ENCODE measurements around the gene OR2C1. TPM values are rescaled to one million over a fixed set of nuclear protein-coding genes. Genes with fewer than 3 reads are reported as not detected.

The OR2C1 gene
- total RNA-seq, 1 donor from 2014 or later: not detected

DNA sequence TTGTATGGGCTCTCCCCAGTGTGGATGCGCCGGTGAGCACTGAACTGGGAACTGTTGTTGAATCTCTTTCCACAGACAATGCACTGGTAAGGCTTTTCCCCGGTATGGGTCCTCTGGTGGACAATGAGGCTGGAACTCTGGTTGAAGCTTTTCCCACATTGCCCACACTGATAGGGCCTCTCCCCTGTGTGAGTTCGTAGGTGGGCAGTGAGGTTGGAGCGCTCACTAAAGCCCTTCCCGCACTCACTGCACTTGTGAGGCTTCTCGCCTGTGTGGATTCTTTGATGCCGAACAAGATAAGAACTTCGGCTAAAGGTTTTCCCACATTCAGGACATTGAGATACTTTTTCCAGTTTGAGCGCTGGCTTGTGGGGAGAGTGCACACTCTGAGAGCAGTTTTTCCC, 27.4 kb downstream of the OR2C1 start:
- Histone ChIP-seq H3K9ac (ENCODE audit: low read depth in 1 of 3, low read length in 3 of 3) (no peak overlapping the region), H3K4me3 (ENCODE audit: low read length in 3 of 3) (peak overlapping the region in 1 of 3 donors; percentile 64), H3K9me3 (ENCODE audit: control insufficient read depth in 3 of 3, low read length in 3 of 3) (peaks cover 54 to 62% (median 61%) of the 10 kb centered on the region in 3 donors), H3K36me3 (ENCODE audit: control insufficient read depth in 3 of 3, insufficient read depth in 3 of 3, low read length in 3 of 3) (peaks cover 46 to 54% (median 48%) of the 10 kb centered on the region in 3 donors), H3K4me1 (ENCODE audit: control insufficient read depth in 3 of 3, insufficient read depth in 3 of 3, low read length in 3 of 3) (no peaks in the 10 kb centered on the region), H3K27me3 (ENCODE audit: control insufficient read depth in 3 of 3, insufficient read depth in 3 of 3, low read length in 3 of 3) (no peaks in the 10 kb centered on the region), H3K27ac (ENCODE audit: low read depth, low read length) (no peak overlapping the region)

DNA sequence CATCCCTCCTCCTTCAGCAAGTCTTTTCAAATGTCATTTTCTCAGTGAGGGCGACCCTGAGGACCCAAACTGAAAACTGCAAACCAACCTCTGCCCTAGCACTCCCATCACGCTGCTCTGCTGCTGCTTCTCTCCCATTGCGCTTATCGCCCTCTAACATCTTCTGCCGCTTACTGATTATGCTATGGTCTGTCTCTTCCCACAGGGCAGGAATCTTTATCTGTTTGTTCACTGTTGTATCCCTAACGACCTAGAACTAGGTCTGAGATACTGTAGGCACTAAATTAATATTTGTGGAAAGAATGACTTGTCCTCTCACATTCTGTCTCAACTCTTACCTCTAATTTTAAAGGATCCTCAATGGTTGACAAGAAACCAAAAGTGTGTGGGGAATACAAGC, 32.6 kb downstream of the OR2C1 start:
- Histone ChIP-seq H3K4me3 (ENCODE audit: low read length in 3 of 3) (no peak overlapping the region), H3K27me3 (ENCODE audit: control insufficient read depth in 3 of 3, insufficient read depth in 3 of 3, low read length in 3 of 3) (no peaks in the 10 kb centered on the region), H3K9ac (ENCODE audit: low read depth in 1 of 3, low read length in 3 of 3) (no peak overlapping the region), H3K27ac (ENCODE audit: low read depth, low read length) (no peak overlapping the region), H3K4me1 (ENCODE audit: control insufficient read depth in 3 of 3, insufficient read depth in 3 of 3, low read length in 3 of 3) (no peaks in the 10 kb centered on the region), H3K36me3 (ENCODE audit: control insufficient read depth in 3 of 3, insufficient read depth in 3 of 3, low read length in 3 of 3) (peaks cover 58 to 64% (median 59%) of the 10 kb centered on the region in 3 donors), H3K9me3 (ENCODE audit: control insufficient read depth in 3 of 3, low read length in 3 of 3) (peaks cover 38 to 55% (median 40%) of the 10 kb centered on the region in 3 donors)

DNA sequence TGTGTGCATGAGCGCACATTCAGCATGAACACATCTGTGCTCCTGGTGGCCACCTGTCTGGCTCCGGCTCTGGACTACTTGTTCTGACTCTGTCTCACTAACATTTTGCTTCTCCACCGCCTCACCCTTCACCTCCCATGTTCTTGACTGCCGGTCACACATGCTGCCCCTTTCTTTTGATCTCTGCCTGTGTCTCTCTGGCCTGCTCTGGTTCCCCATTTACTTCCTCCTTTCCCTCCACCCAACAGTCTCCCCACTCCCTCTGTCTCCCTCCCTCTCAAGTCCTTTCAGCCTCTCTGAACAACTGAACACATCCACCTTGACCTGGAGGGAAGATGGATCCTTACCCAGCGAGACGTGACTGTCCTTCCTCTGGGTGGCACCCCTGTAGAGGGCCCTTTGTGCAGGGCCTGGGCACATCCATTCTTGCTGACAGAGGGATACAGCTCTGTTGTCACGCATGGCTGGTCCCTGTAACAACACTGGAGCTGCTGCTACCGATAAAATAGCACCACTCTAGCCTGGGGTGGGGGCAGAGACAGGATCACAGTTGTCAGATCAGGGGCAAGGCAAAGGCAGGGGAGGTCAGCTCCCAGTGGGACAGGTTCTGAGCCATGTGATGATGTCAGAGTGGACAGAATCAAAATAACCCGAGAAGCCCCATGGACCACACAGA, 34.1 kb downstream of the OR2C1 start:
- H3K27ac ChIP-seq (ENCODE audit: low read depth, low read length): no peak overlapping the region
- H3K4me1 ChIP-seq (ENCODE audit: control insufficient read depth in 3 of 3, insufficient read depth in 3 of 3, low read length in 3 of 3): no peaks in the 10 kb centered on the region
- no peaks in the 10 kb centered on the region for H3K27me3 ChIP-seq (ENCODE audit: control insufficient read depth in 3 of 3, insufficient read depth in 3 of 3, low read length in 3 of 3)
- no peak overlapping the region for H3K4me3 ChIP-seq (ENCODE audit: low read length in 3 of 3)
- H3K36me3 ChIP-seq (ENCODE audit: control insufficient read depth in 3 of 3, insufficient read depth in 3 of 3, low read length in 3 of 3): peaks cover 53 to 64% (median 58%) of the 10 kb centered on the region in 3 donors
- peaks cover 27 to 49% (median 30%) of the 10 kb centered on the region in 3 donors for H3K9me3 ChIP-seq (ENCODE audit: control insufficient read depth in 3 of 3, low read length in 3 of 3)
- no peak overlapping the region for H3K9ac ChIP-seq (ENCODE audit: low read depth in 1 of 3, low read length in 3 of 3)

DNA sequence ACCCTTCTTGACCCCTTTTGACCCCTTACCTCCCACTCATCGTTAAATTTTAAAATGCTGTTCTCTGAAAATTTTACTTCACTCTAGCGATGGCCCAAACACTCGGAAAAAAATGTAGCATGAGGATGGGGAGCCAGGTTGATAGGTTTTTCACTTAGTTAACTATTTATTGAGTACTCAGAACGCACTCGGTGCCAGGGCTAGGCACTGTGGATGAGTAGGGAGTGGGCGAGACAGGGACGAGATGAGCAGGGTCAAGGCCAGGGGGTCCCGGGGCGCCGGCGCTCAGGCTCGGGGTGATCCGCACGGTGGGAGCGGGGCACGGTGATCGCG, 44.7 kb downstream of the OR2C1 start:
- Histone ChIP-seq H3K4me3 (ENCODE audit: low read length in 3 of 3) (peak overlapping the region; percentile 90 to 96 (median 93)), H3K9ac (ENCODE audit: low read depth in 1 of 3, low read length in 3 of 3) (peak overlapping the region; percentile 88 to 94 (median 93)), H3K9me3 (ENCODE audit: control insufficient read depth in 3 of 3, low read length in 3 of 3) (peaks cover 16 to 37% (median 25%) of the 10 kb centered on the region in 3 donors), H3K27me3 (ENCODE audit: control insufficient read depth in 3 of 3, insufficient read depth in 3 of 3, low read length in 3 of 3) (no peaks in the 10 kb centered on the region), H3K36me3 (ENCODE audit: control insufficient read depth in 3 of 3, insufficient read depth in 3 of 3, low read length in 3 of 3) (peaks cover 45 to 56% (median 49%) of the 10 kb centered on the region in 3 donors), H3K4me1 (ENCODE audit: control insufficient read depth in 3 of 3, insufficient read depth in 3 of 3, low read length in 3 of 3) (peaks cover 8 to 15% (median 11%) of the 10 kb centered on the region in 3 donors), H3K27ac (ENCODE audit: low read depth, low read length) (peak overlapping the region; percentile 66)

DNA sequence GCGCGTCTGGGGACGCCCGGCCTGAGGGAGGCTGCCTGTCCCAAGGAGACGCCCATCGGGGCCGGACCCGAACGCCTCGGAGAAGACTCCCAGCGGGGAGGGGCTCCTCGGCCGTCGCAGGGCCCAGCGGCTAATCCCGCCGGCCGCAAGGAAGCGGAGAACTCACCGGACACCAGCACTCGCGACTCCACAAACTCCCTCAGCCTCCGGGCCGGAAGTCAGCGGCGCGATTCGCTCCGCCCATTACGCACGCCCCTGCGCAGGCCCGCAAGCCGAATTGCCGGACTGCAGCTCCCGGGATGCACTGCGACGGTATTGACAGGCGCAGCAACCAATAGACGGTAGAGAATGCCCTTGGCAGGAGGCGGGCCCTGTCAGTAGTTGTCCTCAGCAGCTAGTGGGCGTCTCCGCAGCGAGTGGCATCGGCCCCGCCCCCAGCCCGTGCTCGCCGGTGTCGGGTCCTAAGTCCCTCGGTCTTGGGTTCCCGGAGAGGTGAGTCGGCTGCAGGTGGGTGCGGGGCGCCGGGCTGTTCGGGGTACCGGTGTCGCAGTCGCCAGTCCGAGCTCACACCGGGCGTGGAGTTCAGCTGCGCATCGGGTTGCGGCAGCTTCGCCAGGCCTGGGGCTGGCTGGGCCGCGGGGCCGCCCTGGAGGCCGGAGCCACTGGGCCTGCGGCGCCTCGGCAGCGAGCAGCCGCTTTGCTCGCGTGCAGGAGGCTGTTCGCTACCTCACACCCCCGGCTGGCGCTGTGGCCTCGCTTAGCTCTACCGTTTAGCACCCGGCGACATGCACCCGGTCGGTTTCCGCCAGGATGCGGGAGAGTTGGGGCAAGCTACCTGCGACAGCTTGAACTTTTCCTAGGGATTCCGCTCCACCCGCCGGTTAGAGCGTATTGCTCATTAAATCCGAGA, 45.3 kb downstream of the OR2C1 start, which contains the start of the genes ZNF174 and ZSCAN32:
ZNF174 (plus strand) TSS at position 437 of the 910 bp plus-strand sequence. CDS start 790 bp downstream, outside the sequence.
ZSCAN32 (minus strand) TSS at position 226 of the 910 bp plus-strand sequence. CDS start 3,447 bp downstream, outside the sequence.
- H3K27me3 ChIP-seq (ENCODE audit: control insufficient read depth in 3 of 3, insufficient read depth in 3 of 3, low read length in 3 of 3): no peaks in the 10 kb centered on the region
- peaks cover 48 to 56% (median 51%) of the 10 kb centered on the region in 3 donors for H3K36me3 ChIP-seq (ENCODE audit: control insufficient read depth in 3 of 3, insufficient read depth in 3 of 3, low read length in 3 of 3)
- H3K4me1 ChIP-seq (ENCODE audit: control insufficient read depth in 3 of 3, insufficient read depth in 3 of 3, low read length in 3 of 3): peaks cover 8 to 15% (median 11%) of the 10 kb centered on the region in 3 donors
- peak within 1 kb of the TSS; percentile 73 for H3K27ac ChIP-seq (ENCODE audit: low read depth, low read length)
- H3K4me3 ChIP-seq (ENCODE audit: low read length in 3 of 3): peak within 1 kb of the TSS; percentile 90 to 96 (median 93)
- H3K9me3 ChIP-seq (ENCODE audit: control insufficient read depth in 3 of 3, low read length in 3 of 3): peaks cover 20 to 41% (median 28%) of the 10 kb centered on the region in 3 donors
- peak within 1 kb of the TSS; percentile 88 to 96 (median 94) for H3K9ac ChIP-seq (ENCODE audit: low read depth in 1 of 3, low read length in 3 of 3)

DNA sequence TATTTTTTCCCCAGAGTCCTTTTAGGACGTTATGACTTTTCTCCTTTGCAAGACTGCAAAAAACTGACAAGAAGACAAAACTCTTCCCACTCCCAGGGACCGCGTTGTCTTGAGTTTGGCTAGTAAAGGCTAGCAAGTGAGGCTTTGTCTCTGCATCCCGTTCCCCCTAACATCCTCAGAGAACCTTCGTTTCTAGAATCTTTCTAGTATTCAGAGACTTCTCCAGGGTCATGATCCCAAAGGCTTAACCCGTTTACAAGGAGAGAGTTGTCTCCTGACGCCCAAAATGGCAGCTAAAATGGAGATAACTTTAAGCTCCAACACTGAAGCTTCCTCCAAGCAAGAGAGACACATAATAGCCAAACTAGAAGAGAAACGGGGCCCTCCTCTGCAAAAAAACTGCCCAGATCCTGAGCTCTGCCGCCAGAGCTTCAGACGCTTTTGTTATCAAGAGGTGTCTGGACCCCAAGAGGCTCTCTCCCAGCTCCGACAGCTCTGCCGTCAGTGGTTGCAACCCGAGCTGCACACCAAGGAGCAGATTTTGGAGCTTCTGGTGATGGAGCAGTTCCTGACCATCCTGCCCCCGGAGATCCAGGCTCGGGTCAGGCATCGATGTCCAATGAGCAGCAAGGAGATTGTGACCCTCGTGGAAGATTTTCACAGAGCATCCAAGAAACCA, 46.2 kb downstream of the OR2C1 start:
- Histone ChIP-seq H3K9me3 (ENCODE audit: control insufficient read depth in 3 of 3, low read length in 3 of 3) (peaks cover 25 to 45% (median 29%) of the 10 kb centered on the region in 3 donors), H3K27ac (ENCODE audit: low read depth, low read length) (peak overlapping the region; percentile 73), H3K36me3 (ENCODE audit: control insufficient read depth in 3 of 3, insufficient read depth in 3 of 3, low read length in 3 of 3) (peaks cover 49 to 55% (median 51%) of the 10 kb centered on the region in 3 donors)

More for the DNA sequence above, 46.2 kb downstream of the OR2C1 start:
- Histone ChIP-seq H3K27me3 (ENCODE audit: control insufficient read depth in 3 of 3, insufficient read depth in 3 of 3, low read length in 3 of 3) (no peaks in the 10 kb centered on the region), H3K9ac (ENCODE audit: low read depth in 1 of 3, low read length in 3 of 3) (peak overlapping the region; percentile 86 to 96 (median 94)), H3K4me1 (ENCODE audit: control insufficient read depth in 3 of 3, insufficient read depth in 3 of 3, low read length in 3 of 3) (peaks cover 8 to 15% (median 11%) of the 10 kb centered on the region in 3 donors), H3K4me3 (ENCODE audit: low read length in 3 of 3) (peak overlapping the region; percentile 88 to 96 (median 93))

Other genes with a start within 250 kb of the OR2C1 start
- gene ZNF205, start 243.3 kb upstream of the OR2C1 start, total RNA-seq: 7.3 TPM
- gene ZNF213, start 220.9 kb upstream of the OR2C1 start, total RNA-seq: 4.2 TPM
- gene OR1F1, start 167.7 kb upstream of the OR2C1 start, total RNA-seq: not detected
- gene ZNF200, start 120.7 kb upstream of the OR2C1 start, total RNA-seq: 9.4 TPM
- 0.52 TPM for gene MEFV, start 99.3 kb upstream of the OR2C1 start, total RNA-seq
- gene ZNF263, start 72.4 kb upstream of the OR2C1 start, total RNA-seq: 30.8 TPM
- 7.8 TPM for gene TIGD7, start 50.5 kb upstream of the OR2C1 start, total RNA-seq
- gene ZNF75A, start 50.4 kb upstream of the OR2C1 start, total RNA-seq: 23.5 TPM
- gene ZSCAN32, start 45.1 kb downstream of the OR2C1 start, total RNA-seq: 6.8 TPM
- 8.9 TPM for gene ZNF174, start 45.3 kb downstream of the OR2C1 start, total RNA-seq
- 2.1 TPM for gene ZNF597, start 87.6 kb downstream of the OR2C1 start, total RNA-seq
- gene NAA60, start 87.8 kb downstream of the OR2C1 start, total RNA-seq: 15.7 TPM
- gene C16orf90, start 139.6 kb downstream of the OR2C1 start, total RNA-seq: not detected
- 11.5 TPM for gene CLUAP1, start 145.1 kb downstream of the OR2C1 start, total RNA-seq
- 0.52 TPM for gene NLRC3, start 221.5 kb downstream of the OR2C1 start, total RNA-seq